OCI-LY3 (cell line): ENCODE data around the gene EEF2KMT.
"Not testable (repeated sequence)": the region's sequence is repeated elsewhere in the genome, so short reads cannot be mapped to it uniquely, and the experiment has no call there.

Experiments
- CTCF ChIP-seq: fragments of 200-600, 300-600 bp; sonication (generic); IDR thresholded peaks from 2 replicates; pipeline ENCODE4 v1.5.1; 2014; ENCODE audit warnings: antibody characterized with exemption, low read length, low read depth
- EZH2phosphoT487 ChIP-seq: fragments of 200-600 bp; shearing (Covaris generic); IDR thresholded peaks from 2 replicates; pipeline ENCODE4 v1.6.1; 2018; ENCODE audit warnings: antibody characterized with exemption, mixed run types, low read depth

GRCh38 chr16:5088936-5089335 lies 8.7 kb downstream of the EEF2KMT start:
- not testable (repeated sequence) for TF ChIP-seq CTCF, EZH2phosphoT487
